Fibroblast of upper back skin (primary cell): ENCODE data around the gene CRYBG3.
"Not testable (repeated sequence)": the region's sequence is repeated elsewhere in the genome, so short reads cannot be mapped to it uniquely, and the experiment has no call there.

ENCODE experiments used
- DNase-seq: peaks from one replicate; pipeline ENCODE4 v3.0.0-alpha.2; 2013

The CRYBG3 gene

DNA sequence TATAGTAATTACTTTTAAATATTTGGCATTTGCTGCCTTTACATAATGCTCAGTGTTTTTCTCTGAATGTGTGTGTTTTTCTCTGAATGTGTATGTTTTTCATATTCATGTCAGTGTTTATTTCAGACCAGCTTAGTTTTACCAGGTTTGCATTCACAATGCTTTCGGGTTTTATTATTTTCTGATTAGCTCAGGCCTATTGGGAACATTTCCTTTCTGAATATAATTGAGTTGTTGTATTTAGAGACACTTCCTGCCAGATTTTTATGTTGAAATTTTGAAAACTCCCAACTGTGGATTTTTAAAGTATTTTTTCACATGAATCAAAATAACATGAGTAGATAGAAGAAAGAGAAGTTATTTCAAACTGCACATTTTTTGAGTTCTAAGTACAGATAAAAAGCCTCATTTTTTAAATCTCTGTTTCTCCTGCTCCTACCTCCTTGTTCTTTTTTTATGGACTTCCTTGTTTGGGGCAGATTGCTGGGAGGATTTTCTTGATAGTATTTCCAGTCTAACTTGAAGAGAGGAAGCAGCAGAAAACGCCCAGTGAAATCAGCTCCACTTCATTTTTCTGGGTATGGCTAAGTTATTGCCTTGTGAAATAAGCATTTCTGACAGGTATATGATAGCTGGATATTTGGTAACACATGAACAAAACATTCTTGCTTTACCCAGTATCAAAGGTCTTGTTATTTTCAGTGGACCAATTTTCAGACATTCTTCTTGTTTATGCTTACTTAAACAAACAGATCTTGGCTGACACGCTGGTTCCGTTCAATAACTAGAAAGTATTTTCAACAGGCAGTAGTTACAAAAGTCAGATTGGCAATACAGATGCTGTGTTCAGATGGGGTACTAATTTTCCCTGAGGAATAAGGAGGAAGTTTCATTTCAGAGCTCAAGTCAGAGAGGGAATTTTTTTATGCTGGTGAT, 79.8 kb downstream of the CRYBG3 start:
- DNase-seq = no peak

DNA sequence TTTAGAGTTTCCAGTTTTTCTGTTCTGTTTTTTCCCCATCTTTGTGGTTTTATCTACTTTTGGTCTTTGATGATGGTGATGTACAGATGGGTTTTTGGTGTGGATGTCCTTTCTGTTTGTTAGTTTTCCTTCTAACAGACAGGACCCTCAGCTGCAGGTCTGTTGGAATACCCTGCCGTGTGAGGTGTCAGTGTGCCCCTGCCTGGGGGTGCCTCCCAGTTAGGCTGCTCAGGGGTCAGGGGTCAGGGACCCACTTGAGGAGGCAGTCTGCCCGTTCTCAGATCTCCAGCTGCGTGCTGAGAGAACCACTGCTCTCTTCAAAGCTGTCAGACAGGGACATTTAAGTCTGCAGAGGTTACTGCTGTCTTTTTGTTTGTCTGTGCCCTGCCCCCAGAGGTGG, 88.0 kb downstream of the CRYBG3 start:
- not testable (repeated sequence) for DNase-seq

DNA sequence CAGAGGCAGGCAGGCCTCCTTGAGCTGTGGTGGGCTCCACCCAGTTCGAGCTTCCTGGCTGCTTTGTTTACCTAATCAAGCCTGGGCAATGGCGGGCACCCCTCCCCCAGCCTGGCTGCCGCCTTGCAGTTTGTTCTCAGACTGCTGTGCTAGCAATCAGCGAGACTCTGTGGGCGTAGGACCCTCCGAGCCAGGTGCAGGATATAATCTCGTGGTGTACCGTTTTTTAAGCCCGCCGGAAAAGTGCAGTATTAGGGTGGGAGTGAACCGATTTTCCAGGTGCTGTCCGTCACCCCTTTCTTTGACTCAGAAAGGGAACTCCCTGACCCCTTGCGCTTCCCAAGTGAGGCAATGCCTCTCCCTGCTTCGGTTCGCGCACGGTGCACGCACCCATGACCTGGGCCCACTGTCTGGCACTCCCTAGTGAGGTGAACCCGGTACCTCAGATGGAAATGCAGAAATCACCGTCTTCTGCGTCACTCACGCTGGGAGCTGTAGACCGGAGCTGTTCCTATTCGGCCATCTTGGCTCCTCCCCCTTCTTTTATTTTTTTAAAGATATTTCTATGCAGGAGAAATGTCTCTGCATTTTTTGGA, 88.5 kb downstream of the CRYBG3 start:
- not testable (repeated sequence) for DNase-seq

DNA sequence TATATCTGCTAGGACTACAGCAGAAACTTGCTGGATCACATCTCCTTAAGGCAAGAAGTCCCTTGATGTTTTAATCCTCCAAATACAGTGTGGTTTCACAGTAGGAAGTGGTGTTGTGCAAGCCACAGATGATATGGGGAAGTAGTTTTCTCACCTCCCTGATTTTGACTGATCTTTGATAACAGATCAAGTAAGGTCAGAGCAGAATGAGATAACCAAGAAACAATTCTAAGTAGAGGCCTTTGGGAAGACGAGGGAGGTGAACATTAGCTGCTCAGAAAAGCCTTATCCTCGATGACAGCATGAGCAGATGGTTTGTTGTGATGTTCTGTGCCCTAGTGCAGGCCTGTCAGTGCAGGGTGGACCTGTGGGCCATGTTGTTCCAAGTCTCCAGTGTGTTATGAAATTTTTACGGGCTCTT, 89.1 kb downstream of the CRYBG3 start:
- DNase-seq = no peak

DNA sequence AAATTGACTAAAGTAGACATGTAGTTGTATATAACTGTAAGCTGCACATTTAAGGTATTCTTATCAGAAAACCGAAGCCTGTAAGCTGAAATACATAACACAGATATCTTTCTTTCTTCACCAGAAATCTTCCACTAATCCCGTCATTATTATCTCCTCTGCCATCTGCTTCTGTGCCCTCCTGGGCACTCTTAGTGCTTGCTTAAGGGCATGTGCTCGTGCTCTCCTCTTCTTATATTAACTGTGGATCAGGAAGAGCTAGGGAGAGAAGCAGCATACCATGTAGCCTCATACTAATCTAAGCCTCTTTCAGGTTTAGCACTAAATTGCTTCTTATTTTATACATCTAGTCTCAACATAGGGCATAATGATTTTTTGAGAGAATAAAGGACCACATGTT, 89.6 kb downstream of the CRYBG3 start:
- DNase-seq = no peak

GRCh38 chr3:97914388-97914787, 92.6 kb downstream of the CRYBG3 start:
- DNase-seq = peak; percentile 31

DNA sequence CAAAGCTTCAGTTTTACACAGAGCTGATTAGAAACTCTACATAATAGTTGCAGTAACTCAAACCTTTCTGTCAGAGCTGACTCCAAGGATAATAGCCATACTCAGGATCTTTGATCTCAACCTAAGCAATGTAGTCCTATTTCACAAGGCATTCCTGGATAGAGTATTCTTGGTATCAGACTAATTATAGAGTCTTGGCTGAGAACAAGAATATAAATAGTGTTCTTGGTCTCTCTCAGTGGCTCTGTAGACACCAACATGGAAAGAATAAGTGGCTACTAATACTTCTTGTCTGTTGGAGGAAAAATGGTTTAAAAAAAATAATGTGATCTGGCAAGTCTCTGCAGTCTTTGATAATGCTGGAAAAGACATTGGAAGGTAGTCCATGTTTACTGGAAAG, 94.8 kb downstream of the CRYBG3 start:
- DNase-seq = no peak

DNA sequence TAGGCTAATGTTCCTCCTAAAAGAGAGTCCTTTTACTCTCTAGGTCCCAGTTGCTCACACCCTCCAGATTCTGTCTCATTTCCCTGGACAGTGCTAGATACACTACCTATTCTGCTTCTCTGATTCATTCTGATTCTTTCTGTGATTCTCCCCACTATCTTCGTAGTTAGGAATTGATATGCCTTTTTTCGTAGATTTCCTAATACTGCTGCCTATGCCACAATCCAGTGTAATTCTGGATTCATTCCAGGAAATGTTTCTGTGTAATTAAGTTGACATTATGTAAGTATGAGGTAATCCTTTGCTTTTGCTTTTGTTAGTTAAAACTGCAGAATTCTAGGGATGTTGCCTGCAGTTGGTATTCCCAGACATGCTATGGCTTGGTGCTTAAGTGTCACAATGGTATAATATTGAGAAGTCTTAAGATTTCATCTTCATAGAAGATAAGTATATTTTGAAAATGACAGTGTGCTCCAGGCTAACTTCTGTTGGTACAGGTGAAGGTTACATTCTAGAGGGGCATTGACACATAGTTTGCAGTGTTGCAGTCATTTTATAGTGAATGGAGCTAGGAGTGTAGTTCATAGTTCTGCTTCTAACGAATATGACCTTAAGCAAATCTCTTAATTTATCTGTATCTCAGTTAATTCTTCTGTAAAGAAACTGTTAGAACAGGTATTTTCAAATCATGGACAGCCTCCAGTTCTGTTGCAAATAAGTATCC, 96.2 kb downstream of the CRYBG3 start:
- DNase-seq = peak; percentile 7

DNA sequence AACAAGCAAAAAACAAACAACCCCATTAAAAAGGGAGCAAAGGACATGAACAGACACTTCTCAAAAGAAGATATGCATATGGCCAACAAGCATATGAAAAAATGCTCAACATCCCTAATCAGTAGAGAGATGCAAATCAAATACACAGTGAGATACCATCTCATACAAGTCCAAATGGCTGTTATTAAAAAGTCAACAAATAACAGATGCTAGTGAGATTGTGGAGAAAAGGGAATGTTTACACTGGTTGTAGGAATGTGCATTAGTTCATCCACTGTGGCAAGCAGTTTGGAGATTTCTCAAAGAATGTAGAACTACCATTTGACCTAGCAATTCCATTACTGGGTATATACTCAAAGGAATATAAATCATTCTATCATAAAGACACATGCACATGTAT, 105.9 kb downstream of the CRYBG3 start:
- DNase-seq = peak; percentile 6

DNA sequence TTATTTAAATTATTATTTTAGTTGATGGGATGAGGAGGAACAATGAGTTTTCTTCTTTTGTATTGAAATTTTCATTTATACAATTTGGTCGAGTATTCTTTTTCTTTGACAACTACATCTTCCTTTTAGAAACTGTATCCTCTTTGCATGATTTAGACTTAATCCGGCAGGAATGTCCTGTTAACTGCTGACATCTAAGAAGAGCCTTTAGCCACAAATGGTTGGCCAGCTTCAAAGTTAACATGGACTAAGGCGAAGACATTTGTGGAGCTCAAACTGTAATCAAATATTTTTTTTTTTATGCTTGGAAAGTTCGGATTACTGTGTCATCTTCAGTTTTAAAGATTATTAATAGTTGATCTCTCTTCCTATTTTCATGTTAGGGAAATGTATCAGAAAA, 107.2 kb downstream of the CRYBG3 start:
- DNase-seq = no peak

DNA sequence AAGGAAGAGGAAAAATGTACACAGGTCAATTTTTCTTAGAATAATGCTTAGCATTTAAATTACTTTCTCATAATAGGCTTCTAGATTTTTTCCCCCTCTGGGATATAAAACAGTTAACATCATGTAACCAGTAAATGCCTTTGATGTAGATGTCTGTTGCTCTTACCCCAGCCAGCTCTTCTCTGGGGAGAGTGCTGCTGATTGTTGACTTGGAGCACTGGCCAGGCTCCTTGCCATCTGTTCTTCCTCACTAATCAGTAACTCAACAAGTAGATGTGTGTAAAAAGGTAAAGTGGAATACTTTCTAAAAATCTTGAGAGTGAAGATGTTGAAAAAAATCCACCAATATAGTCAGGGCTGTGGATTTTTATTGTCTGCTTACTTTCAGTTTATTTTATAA, 108.2 kb downstream of the CRYBG3 start:
- no peak for DNase-seq

- DNase-seq = no peak
These were observed 109.4 kb downstream of the CRYBG3 start for GRCh38 chr3:97931218-97931617.

DNA sequence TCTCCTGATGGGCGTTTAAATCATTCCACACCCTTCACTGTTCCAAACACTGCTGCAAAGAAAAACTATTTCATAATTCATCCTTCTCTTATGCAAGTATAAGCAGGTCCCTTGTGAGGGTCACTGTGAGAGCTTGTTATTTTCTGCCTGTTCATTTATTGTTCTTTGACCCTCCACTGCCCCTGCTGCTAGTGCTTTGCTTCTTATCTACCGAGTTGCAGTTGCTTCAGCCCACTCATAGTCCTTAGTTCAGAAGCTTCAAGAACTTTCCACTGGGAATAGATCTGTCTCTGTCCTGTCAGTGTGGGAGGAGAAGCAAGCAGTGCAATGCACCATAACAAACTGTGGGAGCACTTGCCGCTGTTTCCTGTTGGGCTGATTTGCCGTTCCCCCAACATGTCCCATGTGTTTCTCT, 110.6 kb downstream of the CRYBG3 start:
- no peak for DNase-seq

GRCh38 chr3:97934980-97935695, 113.3 kb downstream of the CRYBG3 start:
- no peak for DNase-seq

DNA sequence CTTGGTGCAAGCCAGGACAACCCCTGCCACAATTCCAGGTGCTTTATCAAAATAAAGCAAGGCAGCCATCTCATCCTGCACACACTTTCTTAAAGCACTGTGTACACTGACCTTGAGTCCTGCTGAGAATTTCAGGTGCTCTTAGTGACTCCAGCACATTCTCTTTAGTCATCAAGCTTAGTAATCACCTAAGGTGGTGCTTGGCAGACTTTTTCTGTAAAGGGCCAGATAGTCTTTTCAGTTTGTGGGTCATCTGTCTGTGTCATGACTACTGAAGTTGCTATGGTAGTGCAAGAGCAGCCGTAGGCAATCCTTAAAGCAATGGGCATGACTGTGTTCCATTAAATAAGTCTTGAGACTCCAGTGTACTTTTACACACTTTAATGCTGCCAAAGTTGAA, 114.0 kb downstream of the CRYBG3 start:
- DNase-seq = no peak

DNA sequence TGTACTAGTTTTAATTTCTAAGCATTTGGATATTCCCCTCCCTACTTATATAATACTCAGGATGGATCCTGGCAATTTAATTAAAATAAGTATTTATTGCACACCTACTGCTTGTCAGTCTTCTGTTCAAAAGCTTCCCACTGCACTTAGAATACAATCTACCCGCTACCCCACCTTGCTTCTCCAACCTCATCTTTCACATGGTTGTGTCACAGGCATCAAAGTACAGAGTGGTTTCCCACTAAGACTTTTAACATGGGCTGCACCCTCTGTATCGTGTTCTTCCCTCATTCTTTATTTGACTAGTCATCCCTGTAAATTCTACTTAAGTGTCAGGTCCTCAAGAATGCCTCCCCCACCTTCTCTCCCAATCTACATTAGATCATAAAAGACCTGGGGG, 115.4 kb downstream of the CRYBG3 start:
- no peak for DNase-seq

DNA sequence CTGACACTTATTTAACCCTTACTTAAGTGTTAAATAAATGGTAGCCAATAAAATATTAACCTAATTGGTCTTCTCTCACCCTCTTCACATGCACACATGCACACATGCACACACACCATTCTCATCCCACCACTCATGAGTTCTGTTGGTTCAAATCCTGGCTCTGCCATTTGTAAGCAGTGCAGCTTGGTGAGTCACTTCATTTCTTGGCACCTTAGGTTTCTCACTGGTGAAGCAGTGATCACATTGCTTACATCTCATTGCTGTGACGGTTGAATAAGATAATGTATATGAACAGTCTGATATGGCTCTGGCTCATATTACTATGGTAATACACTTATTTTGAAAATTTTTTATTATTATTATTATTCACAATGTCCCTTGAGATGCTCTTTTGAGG, 116.6 kb downstream of the CRYBG3 start:
- no peak for DNase-seq

DNA sequence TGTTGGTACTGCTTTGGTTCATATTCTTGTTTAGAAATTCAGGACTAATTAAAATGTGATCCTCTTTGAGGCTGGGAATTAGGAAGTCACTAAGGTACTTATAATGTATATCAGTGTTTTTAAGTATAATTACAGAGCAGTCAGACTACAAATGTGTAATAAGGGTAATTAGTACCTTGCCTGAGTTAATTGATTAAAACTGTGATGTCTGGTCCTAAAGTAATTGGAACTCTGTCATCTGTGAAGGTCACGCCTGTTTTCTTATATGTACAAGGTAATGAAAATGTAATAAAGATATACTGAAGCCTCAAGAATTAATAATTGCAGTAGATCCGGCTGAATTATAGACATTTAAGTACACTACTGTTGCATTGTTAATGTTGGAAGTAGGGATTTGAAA, 117.6 kb downstream of the CRYBG3 start:
- DNase-seq = no peak

- no peak for DNase-seq
These were observed 118.2 kb downstream of the CRYBG3 start for GRCh38 chr3:97940034-97940433.

DNA sequence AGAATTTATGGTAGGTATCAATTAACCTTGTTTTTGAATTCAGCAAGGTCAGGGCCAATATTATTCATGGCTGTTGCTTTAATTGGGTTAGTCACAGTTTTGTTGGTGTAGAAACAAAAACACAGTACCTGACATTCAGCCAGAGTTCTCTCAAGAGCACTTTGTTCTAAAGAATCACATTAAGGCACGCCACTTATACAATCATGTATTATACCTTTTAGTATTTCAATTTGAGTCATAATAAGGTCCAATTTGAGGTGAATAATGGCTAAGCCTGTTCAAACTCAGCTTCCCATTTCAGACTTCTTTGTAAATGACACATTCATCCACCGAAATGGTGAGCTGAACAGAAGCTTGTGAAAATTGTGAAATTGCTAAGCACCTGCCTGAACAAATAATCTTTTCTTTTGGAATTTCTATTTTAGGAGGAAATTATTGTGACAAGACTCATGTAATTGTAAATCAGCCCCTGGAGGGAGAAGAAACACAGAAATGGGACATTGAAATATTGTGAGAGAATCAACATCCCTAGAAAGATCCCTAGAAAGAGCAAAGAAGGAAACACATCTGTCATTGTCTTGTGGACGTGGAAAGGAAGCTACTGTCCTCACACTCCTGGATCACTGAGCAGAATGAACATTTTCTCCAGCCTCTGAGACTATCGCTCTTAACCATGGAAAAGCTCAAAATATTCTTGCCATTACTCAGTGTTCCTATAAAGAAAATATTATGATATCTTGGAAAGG, 121.2 kb downstream of the CRYBG3 start:
- DNase-seq = no peak

DNA sequence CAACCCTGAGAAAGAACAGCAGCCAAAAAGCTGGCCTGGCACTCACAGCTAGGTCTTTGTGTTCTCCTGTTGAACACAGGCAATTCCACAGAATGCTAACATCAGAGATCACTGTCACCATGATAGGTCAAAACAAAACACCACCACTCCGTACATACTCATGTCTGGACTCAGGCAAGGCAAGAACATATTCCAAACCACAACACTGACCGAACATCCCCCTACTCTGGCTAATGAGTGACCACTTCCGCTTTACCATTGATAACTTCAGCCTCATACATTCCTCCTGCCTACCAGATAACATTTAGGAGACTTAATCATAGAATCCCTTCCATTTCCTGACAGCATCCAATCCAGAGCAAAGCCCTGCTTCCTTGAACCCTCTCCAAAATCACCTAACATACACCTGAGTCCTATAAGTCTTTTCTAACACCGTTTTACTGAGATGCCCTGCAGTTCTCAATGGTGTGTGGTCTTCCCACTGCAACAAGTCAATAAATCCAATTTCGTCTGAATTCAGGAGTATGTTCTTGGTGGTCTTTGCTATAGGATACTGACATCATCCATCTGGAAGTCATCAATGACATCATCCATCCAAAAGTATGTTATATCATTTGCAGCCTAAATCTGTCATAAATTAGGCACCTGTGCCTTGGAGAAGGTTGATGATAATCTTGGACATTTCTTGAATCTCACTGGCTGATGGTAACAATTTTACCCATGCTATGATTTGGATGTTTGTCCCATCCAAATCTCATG, 126.7 kb downstream of the CRYBG3 start:
- no peak for DNase-seq

- no peak for DNase-seq
These were observed 127.3 kb downstream of the CRYBG3 start for GRCh38 chr3:97949110-97949485.
